IMR-90 (cell line): ENCODE data around the gene TMEM92. TPM values are rescaled to one million over a fixed set of nuclear protein-coding genes. Genes with fewer than 3 reads are reported as not detected.

Source experiments
- ATAC-seq: fragments of 200-7000 bp; cut with Tn5 transposase; 2 replicates; pipeline ENCODE4 v1.9.1; 2020; ENCODE audit warnings: low read depth, mild to moderate bottlenecking, moderate library complexity
- BruUV-seq: library from RNA; stranded (reverse); fragments of 400-500 nt; replicated peaks from 2 replicates; lab custom pipeline; 2021; lab: Mats Ljungman, UMichigan
- CTCF ChIA-PET: fragments of 300-600 bp; formaldehyde crosslinking; extraction: SDS; loops from one replicate; lab custom pipeline; 2021; ENCODE audit warnings: antibody characterized with exemption; lab: Yijun Ruan, JAX
- POLR2A ChIA-PET: fragments of 300-600 bp; sonication (Branson Sonifier 250); formaldehyde crosslinking; loops from one replicate; lab custom pipeline; 2022; ENCODE audit warnings: antibody characterized with exemption; ENCODE audit not compliant: unreplicated experiment; lab: Charles Lee
- DNase-seq: peaks from one replicate; pipeline ENCODE4 v3.0.0; 2013
- H2AFZ ChIP-seq: replicated peaks from 2 replicates; pipeline ENCODE3; 2013; ENCODE audit warnings: low read length, mild to moderate bottlenecking; ENCODE audit not compliant: poor library complexity
- H2AK5ac ChIP-seq: 2 replicates; pipeline ENCODE4 v1.6.1; 2013; ENCODE audit warnings: low read depth, low read length, inconsistent platforms
- H2AK9ac ChIP-seq: replicated peaks from 2 replicates; pipeline ENCODE3; 2013; ENCODE audit warnings: mild to moderate bottlenecking, low read depth, low read length, moderate library complexity; ENCODE audit not compliant: poor library complexity
- H2BK120ac ChIP-seq: 2 replicates; pipeline ENCODE4 v1.6.1; 2013; ENCODE audit warnings: low read depth, low read length, inconsistent platforms
- H2BK15ac ChIP-seq: 3 replicates; pipeline ENCODE4 v1.6.1; 2013; ENCODE audit warnings: low read depth, low read length, inconsistent platforms
- H2BK20ac ChIP-seq: 2 replicates; pipeline ENCODE4 v1.6.1; 2013; ENCODE audit warnings: low read depth, mild to moderate bottlenecking, inconsistent platforms, low read length, moderate library complexity
- H2BK5ac ChIP-seq: 2 replicates; pipeline ENCODE4 v1.6.1; 2013; ENCODE audit warnings: mild to moderate bottlenecking, low read depth, low read length, inconsistent platforms; ENCODE audit not compliant: poor library complexity, severe bottlenecking
- H3K14ac ChIP-seq: replicated peaks from 2 replicates; pipeline ENCODE4 v1.6.1; 2013; ENCODE audit warnings: low read depth, low read length, inconsistent platforms
- H3K18ac ChIP-seq: 2 replicates; pipeline ENCODE4 v1.6.1; 2013; ENCODE audit warnings: low read depth, low read length, control low read depth
- H3K23ac ChIP-seq: 2 replicates; pipeline ENCODE4 v1.6.1; 2013; ENCODE audit warnings: low read depth, low read length, inconsistent platforms
- H3K27ac ChIP-seq: 2 replicates; pipeline ENCODE4 v1.5.1; 2013; ENCODE audit warnings: mild to moderate bottlenecking, control low read depth, low read length; ENCODE audit not compliant: insufficient read depth
- H3K27me3 ChIP-seq: 2 replicates; pipeline ENCODE4 v1.6.1; 2013; ENCODE audit warnings: low read length; ENCODE audit not compliant: control insufficient read depth, insufficient read depth
- H3K36me3 ChIP-seq: 2 replicates; pipeline ENCODE4 v1.6.1; 2013; ENCODE audit warnings: low read length, mixed read lengths; ENCODE audit not compliant: control insufficient read depth, insufficient read depth
- H3K4ac ChIP-seq: 2 replicates; pipeline ENCODE4 v1.6.1; 2013; ENCODE audit warnings: low read depth, low read length, inconsistent platforms
- H3K4me1 ChIP-seq: 2 replicates; pipeline ENCODE4 v1.6.1; 2013; ENCODE audit warnings: low read length, mixed read lengths; ENCODE audit not compliant: control insufficient read depth, insufficient read depth
- H3K4me2 ChIP-seq: 2 replicates; pipeline ENCODE4 v1.6.1; 2013; ENCODE audit warnings: low read depth, mild to moderate bottlenecking, control low read depth, low read length, moderate library complexity
- H3K4me3 ChIP-seq: 2 replicates; pipeline ENCODE4 v1.5.1; 2013; ENCODE audit warnings: low read depth, mild to moderate bottlenecking, control low read depth, low read length, moderate library complexity; ENCODE audit not compliant: insufficient read depth
- H3K56ac ChIP-seq: 2 replicates; pipeline ENCODE4 v1.6.1; 2013; ENCODE audit warnings: low read length, inconsistent platforms; ENCODE audit not compliant: insufficient read depth; ENCODE audit errors: extremely low read depth
- H3K79me1 ChIP-seq, 2 experiments: 2 replicates each; pipeline ENCODE4 v1.6.1; 2013; ENCODE audit warnings: low read length in 2 of 2, inconsistent platforms in 1 of 2, low read depth in 1 of 2
- H3K9ac ChIP-seq: 2 replicates; pipeline ENCODE4 v1.6.1; 2013; ENCODE audit warnings: low read depth, low read length, control low read depth
- H3K9me1 ChIP-seq: 2 replicates; pipeline ENCODE4 v1.6.1; 2013; ENCODE audit warnings: low read length, inconsistent platforms; ENCODE audit not compliant: insufficient read depth
- H3K9me3 ChIP-seq: 2 replicates; pipeline ENCODE4 v1.6.1; 2013; ENCODE audit warnings: low read length; ENCODE audit not compliant: control insufficient read depth, insufficient read depth
- H4K20me1 ChIP-seq: 2 replicates; pipeline ENCODE4 v1.6.1; 2013; ENCODE audit warnings: low read length, inconsistent platforms; ENCODE audit not compliant: insufficient read depth
- H4K5ac ChIP-seq: 2 replicates; pipeline ENCODE4 v1.6.1; 2013; ENCODE audit warnings: mild to moderate bottlenecking, low read depth, low read length, control low read depth
- H4K8ac ChIP-seq, 2 experiments: 2 replicates each; pipeline ENCODE4 v1.6.1; 2013; ENCODE audit warnings: low read depth in 2 of 2, low read length in 2 of 2, control low read depth in 1 of 2, inconsistent platforms in 1 of 2
- H4K91ac ChIP-seq: 2 replicates; pipeline ENCODE4 v1.6.1; 2013; ENCODE audit warnings: low read depth, low read length, inconsistent platforms; ENCODE audit not compliant: insufficient read depth
- BHLHE40 ChIP-seq: fragments of 150-350 bp; IDR thresholded peaks from 2 replicates; pipeline ENCODE4 v1.6.1; 2016; ENCODE audit warnings: mild to moderate bottlenecking, low read depth, low read length
- CEBPB ChIP-seq: IDR thresholded peaks from 2 replicates; pipeline ENCODE4 v1.6.1; 2012; ENCODE audit warnings: low read depth, low read length, improper control_type of control experiment
- CHD1 ChIP-seq: IDR thresholded peaks from 2 replicates; pipeline ENCODE4 v1.6.1; 2012; ENCODE audit warnings: low read depth, low read length, improper control_type of control experiment
- FOS ChIP-seq: fragments of 150-350 bp; IDR thresholded peaks from 2 replicates; pipeline ENCODE4 v1.6.1; 2016; ENCODE audit warnings: low read depth, low read length
- MAFK ChIP-seq: IDR thresholded peaks from 2 replicates; pipeline ENCODE4 v1.6.1; 2012; ENCODE audit warnings: low read depth, low read length, improper control_type of control experiment
- MAZ ChIP-seq: IDR thresholded peaks from 2 replicates; pipeline ENCODE4 v1.6.1; 2012; ENCODE audit warnings: low read depth, mild to moderate bottlenecking, low read length, improper control_type of control experiment, moderate library complexity, borderline replicate concordance
- MXI1 ChIP-seq: IDR thresholded peaks from 2 replicates; pipeline ENCODE4 v1.6.1; 2012; ENCODE audit warnings: low read depth, mild to moderate bottlenecking, low read length, moderate library complexity, borderline replicate concordance
- NFE2L2 ChIP-seq: fragments of 150-350 bp; IDR thresholded peaks from 2 replicates; pipeline ENCODE4 v1.6.1; 2016; ENCODE audit warnings: low read depth, mild to moderate bottlenecking, low read length
- POLR2A ChIP-seq: IDR thresholded peaks from 2 replicates; pipeline ENCODE4 v1.6.1; 2012; ENCODE audit warnings: mild to moderate bottlenecking, low read depth, low read length
- RAD21 ChIP-seq: IDR thresholded peaks from 2 replicates; pipeline ENCODE4 v1.6.1; 2012; ENCODE audit warnings: low read length, improper control_type of control experiment
- RCOR1 ChIP-seq: IDR thresholded peaks from 2 replicates; pipeline ENCODE4 v1.6.1; 2012; ENCODE audit warnings: mild to moderate bottlenecking, low read length, improper control_type of control experiment; ENCODE audit not compliant: insufficient replicate concordance
- RFX5 ChIP-seq: IDR thresholded peaks from 2 replicates; pipeline ENCODE4 v1.8.0; 2012; ENCODE audit warnings: low read depth, mild to moderate bottlenecking, low read length, moderate library complexity
- SMC3 ChIP-seq: fragments of 150-350 bp; IDR thresholded peaks from 2 replicates; pipeline ENCODE4 v1.6.1; 2016; ENCODE audit warnings: low read depth, mild to moderate bottlenecking, antibody characterized with exemption, low read length, moderate library complexity
- WGBS, 2 experiments: methylation state at CpG; one replicate each; pipeline versions ENCODE4 v1.1.5 to v1.1.7; 2013; ENCODE audit warnings: missing lambda C conversion rate in 2 of 2; ENCODE audit not compliant: insufficient read length in 1 of 2; ENCODE audit errors: extremely low coverage in 2 of 2; 5-methylcytosine and 5-hydroxymethylcytosine counted together
- dilution Hi-C: fragments of 300-500 bp; cut with HindIII; formaldehyde crosslinking; loops from one replicate; pipeline ENCODE4 v1.14.3; 2018; ENCODE audit warnings: low sequenced_read_pairs; ENCODE audit not compliant: unreplicated experiment
- in situ Hi-C: fragments of 300-500 bp; cut with MboI; formaldehyde crosslinking; loops from 3 replicates; pipeline ENCODE4 v1.14.3; 2019; ENCODE audit warnings: low sequenced_read_pairs, inconsistent platforms, mixed read lengths
- intact Hi-C: fragments of 100-400 bp; cut with micrococcal nuclease; formaldehyde crosslinking; loops from 2 replicates; pipeline ENCODE4 v1.10.0; 2022
- polyA plus RNA-seq, 3 experiments: library from polyadenylated mRNA; depleted of rRNA; stranded (reverse); fragments of >200 nt; gene quantifications; 2 replicates each; pipeline ENCODE4 v1.2.3, GENCODE V29; 2012; ENCODE audit warnings: low replicate concordance in 1 of 3
- total RNA-seq: library from RNA; depleted of rRNA; stranded (reverse); fragments of >200 nt; gene quantifications from 2 replicates; pipeline ENCODE4 v1.2.3, GENCODE V29; 2012
- TF ChIP-seq, protein P1 (sequence below): fragments of 150-350 bp; IDR thresholded peaks from 2 replicates; pipeline ENCODE4 v1.6.1; 2016; ENCODE audit warnings: low read depth, mild to moderate bottlenecking, low read length, moderate library complexity, borderline replicate concordance
- TF ChIP-seq, protein P2 (sequence below): conservative IDR thresholded peaks from 2 replicates; pipeline ENCODE4 v1.5.1; 2012; ENCODE audit warnings: mild to moderate bottlenecking, low read depth, low read length, improper control_type of control experiment
- TF ChIP-seq, protein P3 (sequence below): fragments of 150-350 bp; IDR thresholded peaks from 2 replicates; pipeline ENCODE4 v1.6.1; 2017; ENCODE audit warnings: mild to moderate bottlenecking, antibody characterized with exemption, low read length, low read depth

TMEM92 gene
- total and polyA plus RNA-seq, 2 of the 4 experiments (the other 2 are of a cell fraction) = 0.18 to 1.7 TPM

DNA sequence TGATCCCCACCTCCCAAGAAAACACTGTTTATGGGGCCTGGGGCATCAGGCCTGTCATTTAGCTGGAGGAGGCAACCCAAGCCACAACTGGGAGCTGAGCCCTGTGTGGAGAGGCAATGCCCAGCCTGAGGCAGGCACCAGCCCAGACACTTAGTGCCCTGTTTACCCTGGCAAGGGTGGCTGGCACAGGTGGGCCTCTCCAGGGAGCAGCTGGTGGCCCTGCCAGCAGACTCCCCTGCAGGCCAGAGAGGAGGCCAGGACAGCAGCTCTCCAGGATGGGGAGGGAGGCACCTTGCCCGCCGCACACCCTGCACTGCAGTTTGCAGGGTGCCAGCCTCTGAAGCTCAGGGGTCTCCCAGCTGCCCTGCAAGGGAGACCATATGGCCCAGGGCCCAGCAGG is 9.1 kb upstream of the TMEM92 start:
- H2BK20ac ChIP-seq = peak overlapping the region; percentile 89
- H2AK9ac ChIP-seq = peak overlapping the region; percentile 99
- ChIA-PET POLR2A (interaction anchor here (0.6 to 6.5 kb wide), 3 partner anchors 27 to 62 kb away, joined by 3 to 149 read pairs (median 19); partner anchors contain the start of gene COL1A1), CTCF (no interaction called here)
- peak overlapping the region; percentile 30 for H3K18ac ChIP-seq
- no TSS peak for BruUV-seq
- H3K9me3 ChIP-seq = no peaks in the 10 kb centered on the region
- H3K4me1 ChIP-seq = peaks cover 62% of the 10 kb centered on the region
- peak overlapping the region; percentile 99 for H2BK120ac ChIP-seq
- H3K27ac ChIP-seq = peak overlapping the region; percentile 88; the same call in 1 of the 2 replicates
- peak overlapping the region; percentile 99 for H2AK5ac ChIP-seq
- TF ChIP-seq MAFK = no peak
- TF ChIP-seq MXI1 = no peak
- TF ChIP-seq MAZ = no peak
- TF ChIP-seq RCOR1 = no peak
- no peak for TF ChIP-seq RFX5
- no peak for TF ChIP-seq CHD1
- no peak for TF ChIP-seq RAD21
- no peak for TF ChIP-seq BHLHE40
- TF ChIP-seq POLR2A = no peak
- TF ChIP-seq, protein P1, sequence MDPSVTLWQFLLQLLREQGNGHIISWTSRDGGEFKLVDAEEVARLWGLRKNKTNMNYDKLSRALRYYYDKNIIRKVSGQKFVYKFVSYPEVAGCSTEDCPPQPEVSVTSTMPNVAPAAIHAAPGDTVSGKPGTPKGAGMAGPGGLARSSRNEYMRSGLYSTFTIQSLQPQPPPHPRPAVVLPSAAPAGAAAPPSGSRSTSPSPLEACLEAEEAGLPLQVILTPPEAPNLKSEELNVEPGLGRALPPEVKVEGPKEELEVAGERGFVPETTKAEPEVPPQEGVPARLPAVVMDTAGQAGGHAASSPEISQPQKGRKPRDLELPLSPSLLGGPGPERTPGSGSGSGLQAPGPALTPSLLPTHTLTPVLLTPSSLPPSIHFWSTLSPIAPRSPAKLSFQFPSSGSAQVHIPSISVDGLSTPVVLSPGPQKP = no peak
- TF ChIP-seq, protein P2, sequence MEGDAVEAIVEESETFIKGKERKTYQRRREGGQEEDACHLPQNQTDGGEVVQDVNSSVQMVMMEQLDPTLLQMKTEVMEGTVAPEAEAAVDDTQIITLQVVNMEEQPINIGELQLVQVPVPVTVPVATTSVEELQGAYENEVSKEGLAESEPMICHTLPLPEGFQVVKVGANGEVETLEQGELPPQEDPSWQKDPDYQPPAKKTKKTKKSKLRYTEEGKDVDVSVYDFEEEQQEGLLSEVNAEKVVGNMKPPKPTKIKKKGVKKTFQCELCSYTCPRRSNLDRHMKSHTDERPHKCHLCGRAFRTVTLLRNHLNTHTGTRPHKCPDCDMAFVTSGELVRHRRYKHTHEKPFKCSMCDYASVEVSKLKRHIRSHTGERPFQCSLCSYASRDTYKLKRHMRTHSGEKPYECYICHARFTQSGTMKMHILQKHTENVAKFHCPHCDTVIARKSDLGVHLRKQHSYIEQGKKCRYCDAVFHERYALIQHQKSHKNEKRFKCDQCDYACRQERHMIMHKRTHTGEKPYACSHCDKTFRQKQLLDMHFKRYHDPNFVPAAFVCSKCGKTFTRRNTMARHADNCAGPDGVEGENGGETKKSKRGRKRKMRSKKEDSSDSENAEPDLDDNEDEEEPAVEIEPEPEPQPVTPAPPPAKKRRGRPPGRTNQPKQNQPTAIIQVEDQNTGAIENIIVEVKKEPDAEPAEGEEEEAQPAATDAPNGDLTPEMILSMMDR = no peak
- no peak for TF ChIP-seq NFE2L2
- no peak for TF ChIP-seq CEBPB
- TF ChIP-seq, protein P3, sequence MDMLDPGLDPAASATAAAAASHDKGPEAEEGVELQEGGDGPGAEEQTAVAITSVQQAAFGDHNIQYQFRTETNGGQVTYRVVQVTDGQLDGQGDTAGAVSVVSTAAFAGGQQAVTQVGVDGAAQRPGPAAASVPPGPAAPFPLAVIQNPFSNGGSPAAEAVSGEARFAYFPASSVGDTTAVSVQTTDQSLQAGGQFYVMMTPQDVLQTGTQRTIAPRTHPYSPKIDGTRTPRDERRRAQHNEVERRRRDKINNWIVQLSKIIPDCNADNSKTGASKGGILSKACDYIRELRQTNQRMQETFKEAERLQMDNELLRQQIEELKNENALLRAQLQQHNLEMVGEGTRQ = no peak
- TF ChIP-seq FOS = no peak
- no peak for TF ChIP-seq SMC3
- in situ Hi-C loops (no loop called here), dilution Hi-C loops (no loop called here), intact Hi-C loops (no loop called here)
- no peak overlapping the region for H3K4me2 ChIP-seq
- no peak overlapping the region; the same call in 1 of the 2 replicates for H3K56ac ChIP-seq
- H3K14ac ChIP-seq = peak overlapping the region; percentile 85
- H3K4ac ChIP-seq = peak overlapping the region; percentile 98
- H4K5ac ChIP-seq = peak overlapping the region; percentile 44
- peaks cover 49% of the 10 kb centered on the region for H3K9me1 ChIP-seq
- DNase-seq (no peak), ATAC-seq (no peak)
- peak overlapping the region; percentile 1 for H2AFZ ChIP-seq
- no peak overlapping the region for H3K4me3 ChIP-seq
- WGBS, 2 experiments = 100% methylated on average over 2 of the region's 2 CpGs; no CpG with 5 or more reads in 1 of the 2 experiments
- H3K36me3 ChIP-seq = no peaks in the 10 kb centered on the region
- peak overlapping the region; percentile 99 for H4K91ac ChIP-seq
- no peaks in the 10 kb centered on the region for H4K20me1 ChIP-seq
- H4K8ac ChIP-seq = peak overlapping the region in 1 of 2 experiments; percentile 95; a peak in 2 of 4 replicates
- H3K23ac ChIP-seq = 0 out of 2 replicates have a peak overlapping the region, but pooled peaks have one; percentile 64
- H2BK5ac ChIP-seq = peak overlapping the region; percentile 42
- H3K27me3 ChIP-seq = no peaks in the 10 kb centered on the region
- peaks cover 15 to 64% of the 10 kb centered on the region in 2 experiments for H3K79me1 ChIP-seq
- peak overlapping the region; percentile 31; the same call in 1 of the 2 replicates for H3K9ac ChIP-seq
- H2BK15ac ChIP-seq = peak overlapping the region; percentile 84; the same call in 2 of the 3 replicates
